ENCODE data around the gene SMPX. TPM values are rescaled to one million over a fixed set of nuclear protein-coding genes. Genes with fewer than 3 reads are reported as not detected.

The SMPX gene
- total RNA-seq, 1 donor from 2014 or later, result 569 TPM

- intact Hi-C loops (cut with DNase I), result no loop called here
- ATAC-seq (ENCODE audit: poor library complexity), result no peak
- no peak for DNase-seq
Measured at GRCh38 chrX:21674430-21675186, 83.3 kb downstream of the SMPX start.

GRCh38 chrX:21666679-21667078 lies 91.2 kb downstream of the SMPX start:
- DNase-seq, result no peak
- peak; percentile 64 for ATAC-seq (ENCODE audit: poor library complexity)
- intact Hi-C loops (cut with DNase I), result no loop called here

- intact Hi-C loops (cut with DNase I), result no loop called here
- DNase-seq (no peak), ATAC-seq (ENCODE audit: poor library complexity) (peak; percentile 63)
Measured at GRCh38 chrX:21666252-21666651, 91.7 kb downstream of the SMPX start.

GRCh38 chrX:21662761-21663160 lies 95.2 kb downstream of the SMPX start:
- DNase-seq (no peak), ATAC-seq (ENCODE audit: poor library complexity) (no peak)
- intact Hi-C loops (cut with DNase I), result no loop called here

GRCh38 chrX:21661316-21661715 lies 96.6 kb downstream of the SMPX start:
- DNase-seq, result no peak
- no peak for ATAC-seq (ENCODE audit: poor library complexity)
- intact Hi-C loops (cut with DNase I), result no loop called here

GRCh38 chrX:21660156-21660555 lies 97.8 kb downstream of the SMPX start:
- no peak for DNase-seq
- intact Hi-C loops (cut with DNase I), result no loop called here
- no peak for ATAC-seq (ENCODE audit: poor library complexity)

- DNase-seq (no peak), ATAC-seq (ENCODE audit: poor library complexity) (no peak)
- intact Hi-C loops (cut with DNase I), result no loop called here
Measured at GRCh38 chrX:21659320-21659719, 98.6 kb downstream of the SMPX start.

- intact Hi-C loops (cut with DNase I), result no loop called here
Measured at GRCh38 chrX:21658746-21659145, 99.2 kb downstream of the SMPX start.

GRCh38 chrX:21658152-21658737 lies 99.7 kb downstream of the SMPX start, which contains the start of gene KLHL34:
Gene KLHL34, minus strand, starts transcription at chrX:21658330. Its CDS starts 542 bp downstream, at chrX:21657788.
- DNase-seq, result peak; percentile 51
- intact Hi-C loops (cut with DNase I), result no loop called here
- peak; percentile 90 for ATAC-seq (ENCODE audit: poor library complexity)

More at GRCh38 chrX:21658746-21659145, 99.2 kb downstream of the SMPX start:
- DNase-seq (peak; percentile 41), ATAC-seq (ENCODE audit: poor library complexity) (peak; percentile 80)

GRCh38 chrX:21657318-21658151 lies 100.4 kb downstream of the SMPX start:
- ATAC-seq (ENCODE audit: poor library complexity) (no peak), DNase-seq (peak; percentile 32)
- intact Hi-C loops (cut with DNase I), result no loop called here

- intact Hi-C loops (cut with DNase I), result no loop called here
- no peak for ATAC-seq (ENCODE audit: poor library complexity)
- DNase-seq, result no peak
Measured at GRCh38 chrX:21656587-21657317, 101.2 kb downstream of the SMPX start.

Other genes with a start within 250 kb of the SMPX start
- gene KLHL34, start 99.8 kb downstream of the SMPX start, total RNA-seq, result 4.2 TPM
- 8.6 TPM for gene MBTPS2, start 81.5 kb upstream of the SMPX start, total RNA-seq
- gene YY2, start 97.9 kb upstream of the SMPX start, total RNA-seq, result 0.35 TPM
- 53.3 TPM for gene SMS, start 182.6 kb upstream of the SMPX start, total RNA-seq